ENCODE data around the gene CHERP. TPM values are rescaled to one million over a fixed set of nuclear protein-coding genes. Genes with fewer than 3 reads are reported as not detected.

The CHERP gene
- total and polyA plus RNA-seq, 2 experiments from 2014 or later, result 31.6 to 41.2 TPM

DNA sequence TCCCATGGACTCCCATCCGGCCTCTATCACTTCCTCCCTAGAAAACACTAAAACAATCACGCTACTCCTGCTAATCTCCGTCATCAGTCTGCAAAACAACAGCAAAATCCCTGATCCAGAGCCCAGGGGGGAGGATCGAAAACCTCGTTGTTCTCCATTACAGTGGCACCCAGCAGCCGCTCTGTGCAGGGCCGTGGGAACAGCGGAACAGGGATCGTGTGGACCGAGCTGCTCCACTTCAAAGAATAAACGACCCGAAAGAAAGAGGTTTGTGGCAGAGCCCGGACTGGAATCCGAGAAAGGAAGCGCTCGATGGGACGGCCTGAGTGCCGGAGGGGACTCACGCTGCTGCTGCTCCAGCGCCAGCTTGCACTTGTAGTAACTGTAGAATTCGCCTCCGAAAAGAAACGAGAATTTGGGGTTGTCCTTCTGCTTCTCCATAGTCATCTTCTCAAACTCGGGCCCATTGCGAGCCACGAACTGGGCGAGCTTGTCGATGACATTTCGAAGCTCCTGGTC is 652 bp downstream of the CHERP start (continued):
- TF ChIP-seq, protein P1, sequence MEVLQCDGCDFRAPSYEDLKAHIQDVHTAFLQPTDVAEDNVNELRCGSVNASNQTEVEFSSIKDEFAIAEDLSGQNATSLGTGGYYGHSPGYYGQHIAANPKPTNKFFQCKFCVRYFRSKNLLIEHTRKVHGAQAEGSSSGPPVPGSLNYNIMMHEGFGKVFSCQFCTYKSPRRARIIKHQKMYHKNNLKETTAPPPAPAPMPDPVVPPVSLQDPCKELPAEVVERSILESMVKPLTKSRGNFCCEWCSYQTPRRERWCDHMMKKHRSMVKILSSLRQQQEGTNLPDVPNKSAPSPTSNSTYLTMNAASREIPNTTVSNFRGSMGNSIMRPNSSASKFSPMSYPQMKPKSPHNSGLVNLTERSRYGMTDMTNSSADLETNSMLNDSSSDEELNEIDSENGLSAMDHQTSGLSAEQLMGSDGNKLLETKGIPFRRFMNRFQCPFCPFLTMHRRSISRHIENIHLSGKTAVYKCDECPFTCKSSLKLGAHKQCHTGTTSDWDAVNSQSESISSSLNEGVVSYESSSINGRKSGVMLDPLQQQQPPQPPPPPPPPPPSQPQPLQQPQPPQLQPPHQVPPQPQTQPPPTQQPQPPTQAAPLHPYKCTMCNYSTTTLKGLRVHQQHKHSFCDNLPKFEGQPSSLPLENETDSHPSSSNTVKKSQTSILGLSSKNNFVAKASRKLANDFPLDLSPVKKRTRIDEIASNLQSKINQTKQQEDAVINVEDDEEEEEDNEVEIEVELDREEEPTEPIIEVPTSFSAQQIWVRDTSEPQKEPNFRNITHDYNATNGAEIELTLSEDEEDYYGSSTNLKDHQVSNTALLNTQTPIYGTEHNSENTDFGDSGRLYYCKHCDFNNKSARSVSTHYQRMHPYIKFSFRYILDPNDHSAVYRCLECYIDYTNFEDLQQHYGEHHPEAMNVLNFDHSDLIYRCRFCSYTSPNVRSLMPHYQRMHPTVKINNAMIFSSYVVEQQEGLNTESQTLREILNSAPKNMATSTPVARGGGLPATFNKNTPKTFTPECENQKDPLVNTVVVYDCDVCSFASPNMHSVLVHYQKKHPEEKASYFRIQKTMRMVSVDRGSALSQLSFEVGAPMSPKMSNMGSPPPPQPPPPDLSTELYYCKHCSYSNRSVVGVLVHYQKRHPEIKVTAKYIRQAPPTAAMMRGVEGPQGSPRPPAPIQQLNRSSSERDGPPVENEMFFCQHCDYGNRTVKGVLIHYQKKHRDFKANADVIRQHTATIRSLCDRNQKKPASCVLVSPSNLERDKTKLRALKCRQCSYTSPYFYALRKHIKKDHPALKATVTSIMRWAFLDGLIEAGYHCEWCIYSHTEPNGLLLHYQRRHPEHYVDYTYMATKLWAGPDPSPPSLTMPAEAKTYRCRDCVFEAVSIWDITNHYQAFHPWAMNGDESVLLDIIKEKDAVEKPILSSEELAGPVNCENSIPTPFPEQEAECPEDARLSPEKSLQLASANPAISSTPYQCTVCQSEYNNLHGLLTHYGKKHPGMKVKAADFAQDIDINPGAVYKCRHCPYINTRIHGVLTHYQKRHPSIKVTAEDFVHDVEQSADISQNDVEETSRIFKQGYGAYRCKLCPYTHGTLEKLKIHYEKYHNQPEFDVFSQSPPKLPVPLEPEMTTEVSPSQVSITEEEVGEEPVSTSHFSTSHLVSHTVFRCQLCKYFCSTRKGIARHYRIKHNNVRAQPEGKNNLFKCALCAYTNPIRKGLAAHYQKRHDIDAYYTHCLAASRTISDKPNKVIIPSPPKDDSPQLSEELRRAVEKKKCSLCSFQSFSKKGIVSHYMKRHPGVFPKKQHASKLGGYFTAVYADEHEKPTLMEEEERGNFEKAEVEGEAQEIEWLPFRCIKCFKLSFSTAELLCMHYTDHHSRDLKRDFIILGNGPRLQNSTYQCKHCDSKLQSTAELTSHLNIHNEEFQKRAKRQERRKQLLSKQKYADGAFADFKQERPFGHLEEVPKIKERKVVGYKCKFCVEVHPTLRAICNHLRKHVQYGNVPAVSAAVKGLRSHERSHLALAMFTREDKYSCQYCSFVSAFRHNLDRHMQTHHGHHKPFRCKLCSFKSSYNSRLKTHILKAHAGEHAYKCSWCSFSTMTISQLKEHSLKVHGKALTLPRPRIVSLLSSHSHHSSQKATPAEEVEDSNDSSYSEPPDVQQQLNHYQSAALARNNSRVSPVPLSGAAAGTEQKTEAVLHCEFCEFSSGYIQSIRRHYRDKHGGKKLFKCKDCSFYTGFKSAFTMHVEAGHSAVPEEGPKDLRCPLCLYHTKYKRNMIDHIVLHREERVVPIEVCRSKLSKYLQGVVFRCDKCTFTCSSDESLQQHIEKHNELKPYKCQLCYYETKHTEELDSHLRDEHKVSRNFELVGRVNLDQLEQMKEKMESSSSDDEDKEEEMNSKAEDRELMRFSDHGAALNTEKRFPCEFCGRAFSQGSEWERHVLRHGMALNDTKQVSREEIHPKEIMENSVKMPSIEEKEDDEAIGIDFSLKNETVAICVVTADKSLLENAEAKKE (CRISPR knock-in tag; IDR thresholded peaks at IDR 0.05), result no peak
- no peak for TF ChIP-seq CREB1 (CRISPR knock-in tag; IDR thresholded peaks at IDR 0.05; ENCODE audit: low read depth)
- no peak for TF ChIP-seq EZH2phosphoT487 (IDR thresholded peaks at IDR 0.05; ENCODE audit: unreplicated experiment)
- no peak for TF ChIP-seq POLR2AphosphoS5 (IDR thresholded peaks at IDR 0.05; ENCODE audit: low read depth)
- TF ChIP-seq, protein P2, sequence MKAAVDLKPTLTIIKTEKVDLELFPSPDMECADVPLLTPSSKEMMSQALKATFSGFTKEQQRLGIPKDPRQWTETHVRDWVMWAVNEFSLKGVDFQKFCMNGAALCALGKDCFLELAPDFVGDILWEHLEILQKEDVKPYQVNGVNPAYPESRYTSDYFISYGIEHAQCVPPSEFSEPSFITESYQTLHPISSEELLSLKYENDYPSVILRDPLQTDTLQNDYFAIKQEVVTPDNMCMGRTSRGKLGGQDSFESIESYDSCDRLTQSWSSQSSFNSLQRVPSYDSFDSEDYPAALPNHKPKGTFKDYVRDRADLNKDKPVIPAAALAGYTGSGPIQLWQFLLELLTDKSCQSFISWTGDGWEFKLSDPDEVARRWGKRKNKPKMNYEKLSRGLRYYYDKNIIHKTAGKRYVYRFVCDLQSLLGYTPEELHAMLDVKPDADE (IDR thresholded peaks at IDR 0.05), result no peak

DNA sequence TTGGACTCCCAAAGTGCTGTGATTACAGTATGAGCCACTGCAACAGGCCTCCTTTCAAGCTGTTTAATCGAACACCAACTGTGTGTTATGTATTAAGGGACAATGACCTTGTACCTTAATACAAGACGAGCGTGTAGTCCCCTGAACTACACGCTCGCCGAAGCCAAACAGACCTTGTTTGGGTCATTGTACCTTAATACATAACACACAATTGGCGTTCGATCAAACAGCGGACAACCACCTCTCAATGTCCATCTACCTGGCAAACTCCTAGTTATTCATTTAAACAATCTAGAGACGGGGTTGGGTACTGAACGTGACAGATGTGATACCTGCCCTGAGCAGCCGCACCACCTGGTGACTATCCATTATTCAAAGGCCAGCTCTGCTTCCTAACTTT is 1.3 kb downstream of the CHERP start:
- H3K27ac ChIP-seq (ENCODE audit: low read depth), result peak overlapping the region; percentile 88; the same call in 1 of the 2 replicates
- H2AFZ ChIP-seq, result no peak overlapping the region
- peaks cover 12% of the 10 kb centered on the region for H3K27me3 Mint-ChIP-seq (ENCODE audit: insufficient read depth, low read depth, poor library complexity)
- peaks cover 82% of the 10 kb centered on the region for H3K79me2 ChIP-seq (replicated peaks; ENCODE audit: insufficient read depth)
- H3K4me3 ChIP-seq, result peak overlapping the region; percentile 100
- peak overlapping the region; percentile 99 for H3K4me2 ChIP-seq
- peaks cover 51% of the 10 kb centered on the region for H3K36me3 Mint-ChIP-seq (ENCODE audit: low read depth)
- H3K4me1 ChIP-seq (ENCODE audit: insufficient read depth), result peaks cover 11% of the 10 kb centered on the region
- no peaks in the 10 kb centered on the region for H3K27me3 ChIP-seq (ENCODE audit: insufficient read depth)
- H4K20me1 ChIP-seq (replicated peaks; ENCODE audit: insufficient read depth), result peaks cover 44% of the 10 kb centered on the region
- DNase-seq (ENCODE audit: low spot score) (no peak), ATAC-seq (no peak)
- H3K9me2 ChIP-seq (ENCODE audit: insufficient read depth), result no peaks in the 10 kb centered on the region
- H3K36me3 ChIP-seq (ENCODE audit: insufficient read depth), result 0 out of 2 replicates have a peak, but pooled peaks cover 5% of the 10 kb centered on the region
- peak overlapping the region; percentile 97 for H3K4me3 Mint-ChIP-seq
- peaks cover 20% of the 10 kb centered on the region for H3K4me1 Mint-ChIP-seq
- 0 out of 2 replicates have a peak, but pooled peaks cover 16% of the 10 kb centered on the region for H3F3A ChIP-seq (replicated peaks; ENCODE audit: low read depth)
- no peaks in the 10 kb centered on the region for H3K9me3 Mint-ChIP-seq
- peak overlapping the region; percentile 66; the same call in 1 of the 2 replicates for H3K27ac Mint-ChIP-seq
- TF ChIP-seq EZH2 (IDR thresholded peaks at IDR 0.05; ENCODE audit: low read depth, unreplicated experiment), result no peak
- TF ChIP-seq ZNF114 (CRISPR knock-in tag; IDR thresholded peaks at IDR 0.05), result no peak
- TF ChIP-seq, protein P2 (IDR thresholded peaks at IDR 0.05), result no peak
- no peak for TF ChIP-seq EZH2phosphoT487 (IDR thresholded peaks at IDR 0.05; ENCODE audit: unreplicated experiment)
- no peak for TF ChIP-seq STAT1 (IDR thresholded peaks at IDR 0.05; ENCODE audit: unreplicated experiment)
- no peak for TF ChIP-seq ZNF331 (CRISPR knock-in tag; IDR thresholded peaks at IDR 0.05; ENCODE audit: low read depth)
- no peak for TF ChIP-seq NANOG (IDR thresholded peaks at IDR 0.05; ENCODE audit: borderline replicate concordance)
- no peak for TF ChIP-seq CREB1 (CRISPR knock-in tag; IDR thresholded peaks at IDR 0.05; ENCODE audit: low read depth)
- TF ChIP-seq JUNB (IDR thresholded peaks at IDR 0.05; ENCODE audit: unreplicated experiment), result no peak
- no peak for TF ChIP-seq REST (IDR thresholded peaks at IDR 0.05; ENCODE audit: unreplicated experiment)

Measured in GM23338 (cell line).